Measurements from ENCODE around the gene GYG2.
"Not testable (repeated sequence)": the region's sequence is repeated elsewhere in the genome, so short reads cannot be mapped to it uniquely, and the experiment has no call there.

Gene GYG2

DNA sequence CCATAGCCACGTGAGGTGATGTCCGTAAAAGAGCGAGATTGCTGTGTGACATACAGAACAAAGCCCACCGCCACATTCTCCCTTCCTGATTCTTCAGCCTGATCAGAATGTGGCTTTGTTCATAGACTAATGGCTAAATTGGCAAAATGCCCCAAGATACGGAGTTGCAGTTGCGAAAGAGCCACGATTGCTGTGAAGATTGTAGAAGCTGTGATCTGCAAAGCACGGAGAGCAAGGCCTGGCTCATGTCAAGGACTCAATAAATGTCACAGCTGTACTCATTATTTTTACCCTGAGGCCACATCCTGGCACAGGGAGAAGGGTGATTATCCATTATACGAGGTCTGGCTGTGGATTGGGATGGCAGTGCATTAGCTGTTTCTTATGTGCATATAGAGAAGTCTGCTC, 66.2 kb downstream of the GYG2 start:
- no peak for TF ChIP-seq CTCF (conservative IDR thresholded peaks at IDR 0.05; ENCODE audit: low read depth, low read length)
- no peak overlapping the region for H3K4me3 ChIP-seq (ENCODE audit: low read depth, low read length)
- DNase-seq (ENCODE audit: low read depth) = peak; percentile 41

GRCh38 chrX:2897311-2897689, 68.6 kb downstream of the GYG2 start:
- TF ChIP-seq CTCF (conservative IDR thresholded peaks at IDR 0.05; ENCODE audit: low read depth, low read length) = no peak
- no peak overlapping the region for H3K4me3 ChIP-seq (ENCODE audit: low read depth, low read length)
- DNase-seq (ENCODE audit: low read depth) = no peak

GRCh38 chrX:2897690-2898623, 69.2 kb downstream of the GYG2 start:
- H3K4me3 ChIP-seq (ENCODE audit: low read depth, low read length) = not testable (repeated sequence)
- peak; percentile 19 for DNase-seq (ENCODE audit: low read depth)

- DNase-seq (ENCODE audit: low read depth) = no peak
- H3K4me3 ChIP-seq (ENCODE audit: low read depth, low read length) = no peak overlapping the region
These were observed 70.2 kb downstream of the GYG2 start for GRCh38 chrX:2898846-2899512.

GRCh38 chrX:2901367-2902036, 72.8 kb downstream of the GYG2 start:
- H3K4me3 ChIP-seq (ENCODE audit: low read depth, low read length) = no peak overlapping the region
- DNase-seq (ENCODE audit: low read depth) = peak; percentile 13
- TF ChIP-seq CTCF (conservative IDR thresholded peaks at IDR 0.05; ENCODE audit: low read depth, low read length) = no peak

More at GRCh38 chrX:2898846-2899512, 70.2 kb downstream of the GYG2 start:
- TF ChIP-seq CTCF (conservative IDR thresholded peaks at IDR 0.05; ENCODE audit: low read depth, low read length) = no peak

DNA sequence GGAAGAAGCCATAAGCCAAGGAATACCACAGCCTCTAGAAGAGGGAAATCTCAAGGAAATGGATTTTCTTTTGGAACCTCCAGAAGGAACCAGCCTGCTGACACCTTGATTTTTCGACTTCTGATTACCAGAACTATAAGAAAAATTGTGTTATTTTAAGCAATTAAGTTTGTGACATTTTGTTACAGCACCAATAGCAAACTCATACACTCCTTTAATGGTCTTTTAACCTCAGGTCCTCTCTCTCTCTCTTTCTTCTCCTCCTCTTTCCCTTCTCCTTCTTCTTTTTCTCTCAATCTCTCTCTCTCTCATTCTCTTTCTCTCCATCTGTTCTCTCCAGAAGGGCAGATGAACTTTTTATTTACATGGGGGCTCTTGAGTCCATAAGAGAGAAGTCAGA, 74.1 kb downstream of the GYG2 start:
- no peak for DNase-seq (ENCODE audit: low read depth)
- H3K4me3 ChIP-seq (ENCODE audit: low read depth, low read length) = no peak overlapping the region
- TF ChIP-seq CTCF (conservative IDR thresholded peaks at IDR 0.05; ENCODE audit: low read depth, low read length) = no peak

- H3K4me3 ChIP-seq (ENCODE audit: low read depth, low read length) = no peak overlapping the region
- peak; percentile 12 for TF ChIP-seq CTCF (conservative IDR thresholded peaks at IDR 0.05; ENCODE audit: low read depth, low read length)
- no peak for DNase-seq (ENCODE audit: low read depth)
These were observed 74.6 kb downstream of the GYG2 start for GRCh38 chrX:2903366-2903765.
